ENCODE measurements around the gene DNAJB12.
"Not testable (repeated sequence)": the region's sequence is repeated elsewhere in the genome, so short reads cannot be mapped to it uniquely, and the experiment has no call there.

Gene DNAJB12

GRCh38 chr10:72331575-72332422, 22.9 kb downstream of the DNAJB12 start:
- peak; percentile 79 for DNase-seq (ENCODE audit: low read depth)

- DNase-seq (ENCODE audit: low read depth), result no peak
These were observed 24.7 kb downstream of the DNAJB12 start for GRCh38 chr10:72330069-72330426.

- no peak for DNase-seq (ENCODE audit: low read depth)
These were observed 25.2 kb downstream of the DNAJB12 start for GRCh38 chr10:72329290-72330068.

GRCh38 chr10:72328829-72329204, 25.9 kb downstream of the DNAJB12 start:
- DNase-seq (ENCODE audit: low read depth), result no peak

- no peak for DNase-seq (ENCODE audit: low read depth)
These were observed 26.5 kb downstream of the DNAJB12 start for GRCh38 chr10:72328045-72328828.

GRCh38 chr10:72326665-72327603, 27.8 kb downstream of the DNAJB12 start:
- not testable (repeated sequence) for DNase-seq (ENCODE audit: low read depth)

- not testable (repeated sequence) for DNase-seq (ENCODE audit: low read depth)
These were observed 29.2 kb downstream of the DNAJB12 start for GRCh38 chr10:72325243-72326175.

GRCh38 chr10:72323771-72324191, 30.9 kb downstream of the DNAJB12 start:
- no peak for DNase-seq (ENCODE audit: low read depth)

- DNase-seq (ENCODE audit: low read depth), result no peak
These were observed 31.5 kb downstream of the DNAJB12 start for GRCh38 chr10:72323108-72323749.

GRCh38 chr10:72322280-72323058, 32.2 kb downstream of the DNAJB12 start:
- peak; percentile 42 for DNase-seq (ENCODE audit: low read depth)

GRCh38 chr10:72322030-72322279, 32.8 kb downstream of the DNAJB12 start:
- no peak for DNase-seq (ENCODE audit: low read depth)

GRCh38 chr10:72321248-72322029, 33.3 kb downstream of the DNAJB12 start:
- DNase-seq (ENCODE audit: low read depth), result no peak

- peak; percentile 46 for DNase-seq (ENCODE audit: low read depth)
These were observed 34.0 kb downstream of the DNAJB12 start for GRCh38 chr10:72320676-72321247.

- DNase-seq (ENCODE audit: low read depth), result peak; percentile 85
These were observed 35.1 kb downstream of the DNAJB12 start for GRCh38 chr10:72319416-72320254.

- no peak for DNase-seq (ENCODE audit: low read depth)
These were observed 36.1 kb downstream of the DNAJB12 start for GRCh38 chr10:72318418-72319262.

Measured in activated T-helper 1 cell treated with Interleukin-2 at 50 U/mL for 16 hours (primary cell).